Panc1 (cell line): ENCODE results near the gene GAREM2. TPM values are rescaled to one million over a fixed set of nuclear protein-coding genes. Genes with fewer than 3 reads are reported as not detected.

ENCODE experiments used
- ATAC-seq: fragments of 200-7000 bp; cut with Tn5 transposase; 2 replicates; pipeline ENCODE4 v1.9.1; 2020; ENCODE audit warnings: mild to moderate bottlenecking, moderate library complexity
- BruUV-seq: library from RNA; stranded (reverse); fragments of 400-500 nt; replicated peaks from 2 replicates; lab custom pipeline; 2021; lab: Mats Ljungman, UMichigan
- CTCF ChIA-PET: fragments of 300-600 bp; sonication (Branson Sonifier 250); formaldehyde crosslinking; loops from one replicate; lab custom pipeline; 2022; ENCODE audit warnings: antibody characterized with exemption; lab: Charles Lee
- POLR2A ChIA-PET: fragments of 300-600 bp; sonication (Branson Sonifier 250); formaldehyde crosslinking; loops from one replicate; lab custom pipeline; 2022; ENCODE audit warnings: antibody characterized with exemption; lab: Charles Lee
- DNase-seq: peaks from one replicate; pipeline ENCODE4 v3.0.0-alpha.2; 2010; ENCODE audit warnings: low read depth, low spot score
- H3K27ac ChIP-seq: 2 replicates; pipeline ENCODE4 v1.5.1; 2011; ENCODE audit warnings: mild to moderate bottlenecking, low read length, inconsistent platforms
- H3K27me3 ChIP-seq: fragments of 200-500 bp; sonication (Bioruptor generic); 2 replicates; pipeline ENCODE4 v1.6.0; 2014; ENCODE audit warnings: low read length, inconsistent platforms; ENCODE audit not compliant: control insufficient read depth, insufficient read depth
- H3K36me3 ChIP-seq: fragments of 200-500 bp; sonication (Bioruptor generic); 2 replicates; pipeline ENCODE4 v1.5.1; 2014; ENCODE audit warnings: inconsistent platforms, mild to moderate bottlenecking, low read length, moderate library complexity; ENCODE audit not compliant: control insufficient read depth, insufficient read depth
- H3K4me1 ChIP-seq: 2 replicates; pipeline ENCODE4 v1.5.1; 2011; ENCODE audit warnings: inconsistent platforms, mild to moderate bottlenecking, low read length, moderate library complexity; ENCODE audit not compliant: control insufficient read depth, insufficient read depth
- H3K4me3 ChIP-seq, 2 experiments: 2 replicates each; pipeline ENCODE4 v1.5.1; 2011 to 2012; ENCODE audit warnings: low read depth in 2 of 2, low read length in 2 of 2, mild to moderate bottlenecking in 2 of 2, inconsistent platforms in 1 of 2, moderate library complexity in 1 of 2
- H3K9me3 ChIP-seq: fragments of 200-500 bp; sonication (Bioruptor generic); 2 replicates; pipeline ENCODE4 v1.5.1; 2014; ENCODE audit warnings: low read depth, mild to moderate bottlenecking, inconsistent platforms, low read length, moderate library complexity; ENCODE audit not compliant: control insufficient read depth, insufficient read depth
- CTCF ChIP-seq: fragments of 450-650 bp; IDR thresholded peaks from 2 replicates; pipeline ENCODE4 v1.5.1; 2017; ENCODE audit warnings: mild to moderate bottlenecking
- POLR2AphosphoS5 ChIP-seq: IDR thresholded peaks from 2 replicates; pipeline ENCODE4 v1.6.1; 2012; ENCODE audit warnings: mild to moderate bottlenecking, low read depth, low read length, moderate library complexity
- REST ChIP-seq, 2 experiments: IDR thresholded peaks; 2 replicates each; pipeline ENCODE4 v1.6.1; 2011 to 2012; ENCODE audit warnings: low read depth in 2 of 2, control low read depth in 1 of 2, low read length in 1 of 2, mild to moderate bottlenecking in 1 of 2, moderate library complexity in 1 of 2; ENCODE audit not compliant: insufficient read depth in 1 of 2
- SIN3A ChIP-seq: IDR thresholded peaks from 2 replicates; pipeline ENCODE4 v1.6.1; 2012; ENCODE audit warnings: low read depth, mild to moderate bottlenecking, low read length, moderate library complexity, borderline replicate concordance; ENCODE audit not compliant: insufficient read depth
- TCF7L2 ChIP-seq: IDR thresholded peaks from 2 replicates; pipeline ENCODE4 v1.6.1; 2011; ENCODE audit warnings: mild to moderate bottlenecking, low read depth, low read length, inconsistent platforms
- in situ Hi-C: cut with HindIII; loops from 2 replicates; pipeline ENCODE4 v1.10.0; 2016; ENCODE audit warnings: low sequenced_read_pairs, low pct_unique_long_range_greater_than_20kb
- intact Hi-C: fragments of 100-400 bp; cut with micrococcal nuclease; formaldehyde crosslinking; loops from one replicate; pipeline ENCODE4 v1.10.0; 2022; ENCODE audit not compliant: unreplicated experiment
- total RNA-seq: library from RNA; stranded (reverse); gene quantifications from one replicate; pipeline ENCODE4 v1.2.1, GENCODE V29; 2021; ENCODE audit not compliant: unreplicated experiment

Gene GAREM2
- total RNA-seq, 1 experiment from 2014 or later = 12.4 TPM

DNA sequence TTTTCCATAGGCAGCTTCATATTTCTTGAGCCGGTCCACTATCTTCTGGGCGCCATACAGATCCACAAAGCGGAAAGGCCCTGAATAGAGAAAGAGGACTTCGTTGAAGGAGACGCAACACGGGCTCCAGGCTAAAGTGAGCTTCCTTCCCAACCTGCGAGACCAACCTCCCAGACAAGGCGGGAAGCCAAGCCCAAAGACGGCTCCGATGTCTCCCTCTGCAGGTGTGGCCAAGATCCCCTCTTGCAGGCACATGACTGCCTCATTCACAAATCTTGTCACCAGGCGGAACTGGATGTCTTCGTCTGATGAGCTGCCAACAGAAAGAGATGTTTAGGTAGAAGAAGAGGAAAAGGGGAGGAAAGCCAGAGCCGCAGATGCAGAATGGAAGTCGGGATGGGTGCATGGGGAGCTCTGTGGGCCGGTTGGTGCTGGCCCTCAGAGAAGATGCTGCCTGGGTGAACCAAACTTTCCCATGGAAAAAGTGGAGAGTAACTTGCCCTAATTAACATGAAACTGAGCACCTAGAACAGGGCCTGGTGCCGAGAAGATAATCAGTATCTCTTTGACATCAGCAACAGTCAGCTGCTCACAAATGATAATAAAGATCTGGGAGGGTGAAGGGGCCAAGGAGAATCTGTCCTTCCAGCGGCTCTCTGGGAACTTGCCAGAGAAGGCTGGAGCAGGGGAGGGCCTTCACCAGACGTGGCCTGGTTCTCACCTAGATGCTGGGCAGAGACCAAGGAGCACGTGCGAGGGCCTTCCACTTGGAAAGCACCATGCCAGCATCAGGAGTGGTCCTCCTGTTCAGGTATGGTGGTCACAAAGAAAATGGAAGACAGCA, 18.6 kb downstream of the GAREM2 start:
- Histone ChIP-seq H3K36me3 (peaks cover 19% of the 10 kb centered on the region), H3K27ac (no peak overlapping the region), H3K4me3 (no peak overlapping the region), H3K4me1 (no peaks in the 10 kb centered on the region), H3K9me3 (no peaks in the 10 kb centered on the region), H3K27me3 (no peaks in the 10 kb centered on the region)
- intact Hi-C loops = no loop called here
- DNase-seq = no peak
- BruUV-seq = no TSS peak
- in situ Hi-C loops = no loop called here
- no peak for ATAC-seq
- no peak for TF ChIP-seq REST (IDR thresholded peaks at IDR 0.05; ENCODE audit: insufficient read depth in 1 of 2, low read depth in 2 of 2, low read length in 1 of 2)
- TF ChIP-seq POLR2AphosphoS5 = no peak
- no peak for TF ChIP-seq SIN3A
- no peak for TF ChIP-seq CTCF
- TF ChIP-seq TCF7L2 = no peak
- POLR2A ChIA-PET = no interaction called here
- CTCF ChIA-PET = no interaction called here

DNA sequence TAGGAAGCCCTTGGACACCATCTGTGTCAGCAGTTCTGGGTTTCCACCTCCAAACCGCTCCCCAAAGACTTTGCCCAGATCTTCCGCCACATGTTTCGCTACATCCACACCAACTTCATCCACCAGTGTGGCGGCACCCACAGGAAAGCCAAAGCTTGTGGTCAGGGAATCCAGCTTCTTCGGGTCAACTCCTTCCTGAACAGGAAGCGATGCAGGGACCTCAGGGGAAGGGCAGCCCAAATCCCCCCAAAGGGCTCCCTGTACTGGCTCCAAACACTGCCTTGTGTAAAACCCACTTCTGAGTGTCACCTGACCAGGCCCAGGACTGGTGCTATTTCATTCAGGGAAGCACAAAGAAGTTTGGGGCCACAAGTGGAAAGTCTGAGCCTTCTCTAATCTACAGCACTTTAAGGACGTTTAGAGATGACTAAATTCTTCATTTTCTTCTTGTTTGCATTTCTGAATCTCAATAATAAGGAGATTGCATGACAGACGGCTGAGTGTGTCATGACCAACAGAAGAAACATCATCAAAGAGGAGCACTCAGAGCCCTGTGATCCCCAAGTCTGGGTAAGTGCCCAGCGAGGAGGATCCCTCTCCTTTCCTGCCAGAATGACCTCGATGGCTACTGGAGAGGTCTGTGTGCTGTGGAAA, 20.8 kb downstream of the GAREM2 start:
- H3K27me3 ChIP-seq = no peaks in the 10 kb centered on the region
- ATAC-seq = no peak
- in situ Hi-C loops = no loop called here
- H3K9me3 ChIP-seq = no peaks in the 10 kb centered on the region
- DNase-seq = no peak
- no peak overlapping the region for H3K27ac ChIP-seq
- TF ChIP-seq POLR2AphosphoS5 (no peak), REST (IDR thresholded peaks at IDR 0.05; ENCODE audit: insufficient read depth in 1 of 2, low read depth in 2 of 2, low read length in 1 of 2) (no peak), CTCF (no peak), TCF7L2 (no peak), SIN3A (no peak)
- BruUV-seq = no TSS peak
- ChIA-PET POLR2A (interaction anchor here (0.6 kb wide), 1 partner anchor 204 kb away, joined by 3 read pairs; no protein-coding TSS in a partner anchor), CTCF (no interaction called here)
- no peaks in the 10 kb centered on the region for H3K4me1 ChIP-seq
- H3K36me3 ChIP-seq = peaks cover 25% of the 10 kb centered on the region
- intact Hi-C loops = no loop called here
- no peak overlapping the region for H3K4me3 ChIP-seq
